Vagina (tissue), 2 donors: ENCODE data around the gene WBP1. TPM values are rescaled to one million over a fixed set of nuclear protein-coding genes. Genes with fewer than 3 reads are reported as not detected.
A peak's percentile ranks its signal among the peaks of the same experiment; 100 is the strongest.
"Not testable (repeated sequence)": the region's sequence is repeated elsewhere in the genome, so short reads cannot be mapped to it uniquely, and the experiment has no call there.

Source experiments
- DNase-seq, 2 donors: peaks; one replicate each; pipeline ENCODE4 v3.0.0-alpha.2; 2017; ENCODE audit errors: extremely low spot score in 2 of 2
- H3K27ac ChIP-seq: fragments of 200-600 bp; sonication (generic); one replicate; pipeline ENCODE4 v1.5.1; 2019
- H3K27me3 ChIP-seq: fragments of 200-600 bp; sonication (generic); one replicate; pipeline ENCODE4 v1.5.1; 2019
- H3K36me3 ChIP-seq, 2 donors: fragments of 200-600 bp; sonication (generic); one replicate each; pipeline ENCODE4 v1.5.1; 2017 to 2019
- H3K4me1 ChIP-seq: fragments of 200-600 bp; sonication (generic); one replicate; pipeline ENCODE4 v1.5.1; 2019
- H3K4me3 ChIP-seq, 2 donors: fragments of 200-600 bp; sonication (generic); 1 replicate in 1 of 2; 2 replicates in 1 of 2; pipeline ENCODE4 v1.5.1; 2016 to 2019
- H3K9me3 ChIP-seq: fragments of 200-600 bp; sonication (generic); one replicate; pipeline ENCODE4 v1.5.1; 2019
- POLR2A ChIP-seq, 2 donors: fragments of 450-650 bp; IDR thresholded peaks; one replicate each; pipeline ENCODE4 v1.6.1; 2017; ENCODE audit warnings: antibody characterized with exemption in 2 of 2, mild to moderate bottlenecking in 2 of 2, moderate library complexity in 2 of 2
- POLR2AphosphoS5 ChIP-seq, 2 donors: sonication (generic); formaldehyde crosslinking; IDR thresholded peaks; one replicate each; pipeline ENCODE4 v1.9.0; 2017; ENCODE audit warnings: antibody characterized with exemption in 2 of 2, mild to moderate bottlenecking in 2 of 2, low read depth in 1 of 2; ENCODE audit not compliant: insufficient read depth in 1 of 2
- intact Hi-C: fragments of 100-400 bp; cut with DNase I; formaldehyde crosslinking; loops from one replicate; pipeline ENCODE4 v1.15.1; 2023
- total RNA-seq: library from RNA; depleted of rRNA; stranded (reverse); fragments of >200 nt; gene quantifications from one replicate; pipeline ENCODE4 v1.2.3, GENCODE V29; 2016
- TF ChIP-seq, protein P1 (sequence below), 3 experiments: fragments of 450-650 bp in 2 of 3; fragments of 200-600 bp in 1 of 3; sonication (generic) in 1 of 3; IDR thresholded peaks; one replicate each; pipeline ENCODE4 v1.5.1; 2017 to 2019; ENCODE audit warnings: antibody characterized with exemption in 3 of 3, mild to moderate bottlenecking in 2 of 3, moderate library complexity in 2 of 3

The WBP1 gene
- total RNA-seq, 1 donor from 2014 or later: 63.1 TPM

DNA sequence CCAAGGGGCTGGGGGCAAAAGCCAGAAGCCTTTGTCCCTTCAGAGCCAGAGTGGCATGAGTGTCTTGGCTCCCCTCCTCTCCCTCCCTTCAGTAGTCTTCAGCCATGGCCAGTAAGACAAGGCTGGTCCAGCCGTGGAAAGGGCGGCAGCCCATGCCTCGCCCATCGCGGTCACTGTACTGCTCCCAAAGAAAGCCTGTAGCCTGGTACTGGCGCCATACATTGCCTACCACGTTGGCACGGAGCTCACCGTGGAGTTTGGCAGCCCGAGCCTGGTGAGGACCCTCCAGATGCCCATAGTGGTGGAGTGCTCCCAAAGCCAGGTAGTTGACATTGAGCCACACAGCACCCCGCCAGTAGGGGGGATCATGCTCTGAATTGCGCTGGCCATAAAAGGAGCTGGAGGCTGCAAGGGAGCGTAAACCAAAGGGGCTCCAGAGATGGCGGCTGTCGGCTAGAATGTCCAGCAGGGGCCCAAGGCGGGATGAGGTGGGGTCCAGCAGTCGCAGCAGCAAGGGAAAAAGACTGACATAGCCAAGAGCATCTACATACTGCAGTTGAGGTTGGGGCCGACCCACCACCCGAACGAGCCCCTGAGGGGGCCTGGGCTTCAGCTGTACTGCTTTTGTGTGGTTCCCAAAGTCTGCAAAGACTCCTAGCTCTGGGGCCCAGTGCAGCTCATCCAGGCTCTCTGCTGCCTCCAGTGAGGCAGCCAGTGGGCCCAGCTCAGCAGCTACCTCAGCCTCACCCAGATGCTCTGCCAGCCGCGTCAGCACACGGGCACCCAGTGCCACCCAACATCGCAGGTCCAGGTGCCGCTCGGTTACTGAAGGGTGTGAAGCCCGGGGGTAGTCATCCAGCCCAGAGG, 3.2 kb downstream of the WBP1 start:
- DNase-seq: no peak
- no peak overlapping the region for H3K27ac ChIP-seq
- TF ChIP-seq, protein P1, sequence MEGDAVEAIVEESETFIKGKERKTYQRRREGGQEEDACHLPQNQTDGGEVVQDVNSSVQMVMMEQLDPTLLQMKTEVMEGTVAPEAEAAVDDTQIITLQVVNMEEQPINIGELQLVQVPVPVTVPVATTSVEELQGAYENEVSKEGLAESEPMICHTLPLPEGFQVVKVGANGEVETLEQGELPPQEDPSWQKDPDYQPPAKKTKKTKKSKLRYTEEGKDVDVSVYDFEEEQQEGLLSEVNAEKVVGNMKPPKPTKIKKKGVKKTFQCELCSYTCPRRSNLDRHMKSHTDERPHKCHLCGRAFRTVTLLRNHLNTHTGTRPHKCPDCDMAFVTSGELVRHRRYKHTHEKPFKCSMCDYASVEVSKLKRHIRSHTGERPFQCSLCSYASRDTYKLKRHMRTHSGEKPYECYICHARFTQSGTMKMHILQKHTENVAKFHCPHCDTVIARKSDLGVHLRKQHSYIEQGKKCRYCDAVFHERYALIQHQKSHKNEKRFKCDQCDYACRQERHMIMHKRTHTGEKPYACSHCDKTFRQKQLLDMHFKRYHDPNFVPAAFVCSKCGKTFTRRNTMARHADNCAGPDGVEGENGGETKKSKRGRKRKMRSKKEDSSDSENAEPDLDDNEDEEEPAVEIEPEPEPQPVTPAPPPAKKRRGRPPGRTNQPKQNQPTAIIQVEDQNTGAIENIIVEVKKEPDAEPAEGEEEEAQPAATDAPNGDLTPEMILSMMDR (IDR thresholded peaks at IDR 0.05): no peak
- H3K27me3 ChIP-seq: no peaks in the 10 kb centered on the region
- H3K4me3 ChIP-seq: no peak overlapping the region
- no peaks in the 10 kb centered on the region for H3K9me3 ChIP-seq
- intact Hi-C loops: no loop called here
- peaks cover 0 to 12% of the 10 kb centered on the region in 2 donors for H3K36me3 ChIP-seq
- peaks cover 45% of the 10 kb centered on the region for H3K4me1 ChIP-seq

GRCh38 chr2:74462054-74462785, 4.0 kb downstream of the WBP1 start:
- DNase-seq: no peak
- H3K9me3 ChIP-seq: no peaks in the 10 kb centered on the region
- H3K27ac ChIP-seq: no peak overlapping the region
- H3K36me3 ChIP-seq: peaks cover 0 to 12% of the 10 kb centered on the region in 2 donors
- intact Hi-C loops: no loop called here
- no peak for TF ChIP-seq POLR2AphosphoS5 (IDR thresholded peaks at IDR 0.05; ENCODE audit: insufficient read depth in 1 of 2, low read depth in 1 of 2)
- TF ChIP-seq, protein P1 (IDR thresholded peaks at IDR 0.05): no peak
- no peak for TF ChIP-seq POLR2A (IDR thresholded peaks at IDR 0.05)
- H3K4me3 ChIP-seq: no peak overlapping the region
- H3K27me3 ChIP-seq: no peaks in the 10 kb centered on the region
- peaks cover 37% of the 10 kb centered on the region for H3K4me1 ChIP-seq

GRCh38 chr2:74462786-74463105, 4.5 kb downstream of the WBP1 start:
- no peak overlapping the region for H3K27ac ChIP-seq
- DNase-seq: no peak
- H3K4me1 ChIP-seq: peaks cover 36% of the 10 kb centered on the region

DNA sequence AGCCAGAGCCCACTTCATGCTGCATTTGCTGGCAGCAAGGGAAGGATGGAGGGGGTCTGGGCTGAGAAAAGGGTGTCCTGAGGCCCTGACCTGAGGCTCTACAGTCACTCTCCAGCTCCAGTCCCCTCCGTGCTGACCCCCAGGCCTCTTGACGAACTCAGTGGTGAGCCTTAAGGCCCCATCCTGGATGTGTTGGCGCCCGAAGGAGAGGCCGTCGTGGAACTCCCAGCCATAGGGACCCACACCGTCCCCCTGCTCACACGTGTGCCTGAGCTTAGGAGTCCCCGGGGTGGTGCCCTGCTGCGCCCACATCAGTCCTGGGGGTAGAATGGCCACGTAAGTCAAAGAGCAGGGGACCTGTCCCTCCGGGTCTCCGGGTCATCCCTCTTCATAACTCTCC, 6.2 kb downstream of the WBP1 start:
- H3K9me3 ChIP-seq: no peaks in the 10 kb centered on the region

More at GRCh38 chr2:74462786-74463105, 4.5 kb downstream of the WBP1 start:
- intact Hi-C loops: no loop called here
- peaks cover 0 to 12% of the 10 kb centered on the region in 2 donors for H3K36me3 ChIP-seq
- no peaks in the 10 kb centered on the region for H3K27me3 ChIP-seq
- no peaks in the 10 kb centered on the region for H3K9me3 ChIP-seq
- H3K4me3 ChIP-seq: no peak overlapping the region
- TF ChIP-seq, protein P1 (IDR thresholded peaks at IDR 0.05): no peak
- TF ChIP-seq POLR2AphosphoS5 (IDR thresholded peaks at IDR 0.05; ENCODE audit: insufficient read depth in 1 of 2, low read depth in 1 of 2) (no peak), POLR2A (IDR thresholded peaks at IDR 0.05) (no peak)

DNA sequence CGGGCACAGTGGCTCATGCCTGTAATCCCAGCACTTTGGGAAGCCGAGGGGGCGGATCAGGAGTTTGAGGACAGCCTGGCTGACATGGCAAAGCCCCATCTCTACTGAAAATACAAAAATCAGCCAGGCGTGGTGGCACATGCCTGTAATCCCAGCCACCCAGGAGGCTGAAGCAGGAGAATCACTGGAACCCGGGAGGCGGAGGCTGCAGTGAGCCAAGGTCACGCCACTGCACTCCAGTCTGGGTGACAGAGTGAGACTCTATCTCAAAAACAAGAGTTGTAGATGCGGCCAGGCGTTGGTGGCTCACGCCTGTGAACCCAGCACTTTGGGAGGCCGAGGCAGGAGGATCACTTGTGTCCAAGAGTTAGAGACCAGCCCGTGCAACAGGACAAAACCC, 12.5 kb downstream of the WBP1 start:
- H3K9me3 ChIP-seq, H3K4me3 ChIP-seq, DNase-seq, H3K27me3 ChIP-seq, intact Hi-C loops, H3K27ac ChIP-seq: not testable (repeated sequence)
- H3K36me3 ChIP-seq: peaks cover 0 to 15% of the 10 kb centered on the region in 2 donors
- peaks cover 29% of the 10 kb centered on the region for H3K4me1 ChIP-seq

More for the DNA sequence above, 6.2 kb downstream of the WBP1 start:
- Histone ChIP-seq H3K27ac (peak overlapping the region; percentile 46), H3K27me3 (no peaks in the 10 kb centered on the region), H3K36me3 (peaks cover 0 to 12% of the 10 kb centered on the region in 2 donors), H3K4me1 (peaks cover 28% of the 10 kb centered on the region), H3K4me3 (peak overlapping the region; percentile 81 to 91)
- intact Hi-C loops: loop anchor here (2.0 kb wide), 1 partner anchor 64 kb away; the partner anchor contains the start of genes AUP1 and HTRA2
- no peak for TF ChIP-seq POLR2A (IDR thresholded peaks at IDR 0.05)
- TF ChIP-seq, protein P1 (IDR thresholded peaks at IDR 0.05): no peak
- no peak for TF ChIP-seq POLR2AphosphoS5 (IDR thresholded peaks at IDR 0.05; ENCODE audit: insufficient read depth in 1 of 2, low read depth in 1 of 2)
- DNase-seq: peak in 1 of 2 donors; percentile 85
